T47D (cell line): Measurements from ENCODE around the gene MEOX1.

Source experiments
- DNase-seq, 2 experiments: peaks; one replicate each; pipeline versions ENCODE4 v3.0.0 to v3.0.0-alpha.2; 2011 to 2012; ENCODE audit warnings: low read depth in 1 of 2, low spot score in 1 of 2
- JUND ChIP-seq: IDR thresholded peaks from 2 replicates; pipeline ENCODE4 v1.6.1; 2012; ENCODE audit warnings: low read depth
- in situ Hi-C: cut with HindIII; loops from 2 replicates; pipeline ENCODE4 v1.10.0; 2016; ENCODE audit warnings: low sequenced_read_pairs, low pct_unique_long_range_greater_than_20kb

The MEOX1 gene

DNA sequence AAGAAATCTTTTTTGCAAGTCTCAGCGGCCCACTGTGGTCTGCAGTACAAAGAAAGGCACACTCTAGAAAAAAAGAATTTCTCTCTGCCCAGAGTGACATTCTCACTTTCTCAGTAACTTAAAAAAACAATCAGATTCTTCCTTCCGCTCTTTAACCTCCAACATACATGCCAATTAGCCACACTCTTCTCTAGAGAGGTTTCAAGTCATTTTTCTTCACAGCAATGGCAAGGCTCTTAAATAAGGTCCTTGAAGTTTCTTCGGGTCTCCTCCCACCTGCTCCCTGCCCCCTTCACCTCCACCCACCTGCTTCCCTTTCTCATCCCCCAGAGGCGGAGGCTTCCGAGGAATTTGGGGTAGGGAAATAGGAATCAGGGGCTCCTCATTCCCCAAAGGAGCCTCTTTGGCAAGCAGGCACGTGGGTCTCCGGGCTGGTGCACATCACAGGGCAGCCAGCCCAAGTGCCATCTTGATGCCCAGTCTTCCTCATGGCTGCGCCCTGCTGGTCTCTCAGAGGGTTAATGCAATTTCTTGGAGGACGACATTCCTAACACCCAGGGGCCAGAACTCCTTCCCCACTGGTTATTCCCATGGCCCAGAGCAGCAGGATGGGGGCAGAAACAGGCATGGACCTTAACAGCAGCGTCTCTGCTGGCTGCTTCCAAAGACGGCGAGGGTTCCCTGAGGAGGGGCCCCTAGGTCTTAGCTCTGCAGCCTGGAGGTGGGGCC is 855 bp upstream of the MEOX1 start:
- in situ Hi-C loops, result no loop called here
- no peak for TF ChIP-seq JUND
- DNase-seq, result no peak

DNA sequence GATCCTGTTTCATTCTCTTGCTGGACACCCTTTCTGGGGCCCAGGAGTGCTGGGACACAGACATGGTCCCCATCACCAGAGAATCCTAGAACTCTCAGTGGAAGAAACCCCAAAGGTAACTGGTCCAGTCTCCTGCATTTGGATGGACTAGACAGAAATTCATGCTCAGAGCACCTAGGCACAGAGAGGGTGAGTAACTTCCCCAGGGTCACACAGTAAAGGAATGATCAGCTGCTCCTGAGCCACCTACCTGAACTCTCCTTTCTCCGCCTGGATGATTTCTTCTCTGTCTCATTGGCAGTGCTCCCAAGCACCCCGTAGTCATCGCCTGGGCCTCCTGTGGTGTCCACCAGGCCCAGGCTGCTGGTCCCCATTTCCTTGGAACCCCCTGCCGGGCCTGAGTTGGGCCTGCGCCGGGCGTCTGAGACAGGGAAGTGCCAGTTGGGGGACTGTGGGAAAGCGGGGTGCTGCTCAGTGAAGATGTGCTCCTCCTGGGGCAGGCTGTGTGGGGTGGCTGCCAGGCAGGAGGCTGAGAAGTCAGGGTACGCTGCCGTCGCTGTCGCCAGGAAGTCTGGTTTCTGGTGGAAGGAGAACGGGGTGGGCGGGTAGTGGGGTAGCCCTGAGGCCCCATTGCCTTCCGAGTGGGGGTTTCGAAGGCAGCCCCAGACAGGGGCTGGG is 767 bp downstream of the MEOX1 start:
- in situ Hi-C loops, result no loop called here
- no peak for DNase-seq
- TF ChIP-seq JUND, result no peak

DNA sequence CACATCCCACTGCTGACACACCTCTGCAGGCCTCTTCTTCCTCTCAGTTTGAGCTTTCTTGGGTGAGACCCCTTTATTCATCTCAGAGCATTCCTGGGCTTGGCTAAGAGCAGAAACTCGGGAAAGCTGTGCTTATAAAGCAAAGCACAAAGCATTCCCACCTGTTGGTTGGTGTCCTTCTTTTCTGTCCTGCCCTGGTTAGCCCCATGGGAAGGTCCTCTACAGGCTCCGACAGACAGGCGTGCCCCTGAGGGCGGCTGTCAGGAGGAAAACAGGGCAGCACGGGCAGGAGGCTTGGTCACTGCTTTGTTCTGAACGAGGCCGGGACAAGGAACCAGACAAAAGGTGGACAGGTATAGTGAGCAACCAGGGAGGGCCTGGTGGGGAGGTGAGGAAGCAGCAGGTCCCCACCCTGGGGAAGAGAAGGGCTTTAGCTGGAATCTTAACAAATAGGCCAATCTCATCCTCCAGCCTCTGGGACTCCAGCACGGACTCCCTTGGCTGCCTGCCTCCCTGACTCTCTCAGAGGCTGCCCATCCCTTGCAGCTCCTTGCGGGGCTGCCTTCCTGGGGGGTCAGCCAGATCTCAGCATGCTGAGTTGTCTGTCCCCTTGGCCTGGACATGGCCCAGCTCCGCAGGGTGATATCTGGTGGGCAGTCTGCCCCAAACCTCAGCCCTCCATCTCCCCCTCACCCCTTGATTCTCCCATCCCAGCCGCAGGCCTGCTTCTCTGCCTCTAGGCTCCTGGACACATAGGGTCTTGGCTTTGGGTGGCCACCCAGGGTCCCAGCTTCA is 1.7 kb downstream of the MEOX1 start:
- in situ Hi-C loops, result no loop called here
- DNase-seq, result no peak
- TF ChIP-seq JUND, result no peak

DNA sequence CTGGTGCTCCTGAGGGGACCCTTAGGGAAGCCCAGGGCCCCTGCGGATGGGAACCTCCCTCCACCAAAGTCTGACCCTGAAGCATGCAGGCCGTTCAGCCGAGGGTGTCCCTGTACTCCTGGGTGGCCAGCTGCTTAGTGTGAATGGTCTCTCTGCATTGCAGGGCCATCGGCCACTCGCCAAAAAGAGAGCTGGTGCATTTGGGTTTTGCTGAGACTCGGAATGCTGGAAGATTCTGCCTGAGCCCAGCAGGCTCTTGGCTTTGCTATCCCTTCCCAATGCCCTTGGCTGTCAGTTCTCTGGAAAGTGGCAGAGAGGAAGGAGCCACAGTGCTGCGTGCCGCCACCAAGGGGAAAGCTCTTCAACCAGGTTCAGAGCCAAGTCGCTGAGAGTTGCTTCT is 2.8 kb downstream of the MEOX1 start:
- in situ Hi-C loops, result no loop called here
- no peak for TF ChIP-seq JUND
- no peak for DNase-seq

DNA sequence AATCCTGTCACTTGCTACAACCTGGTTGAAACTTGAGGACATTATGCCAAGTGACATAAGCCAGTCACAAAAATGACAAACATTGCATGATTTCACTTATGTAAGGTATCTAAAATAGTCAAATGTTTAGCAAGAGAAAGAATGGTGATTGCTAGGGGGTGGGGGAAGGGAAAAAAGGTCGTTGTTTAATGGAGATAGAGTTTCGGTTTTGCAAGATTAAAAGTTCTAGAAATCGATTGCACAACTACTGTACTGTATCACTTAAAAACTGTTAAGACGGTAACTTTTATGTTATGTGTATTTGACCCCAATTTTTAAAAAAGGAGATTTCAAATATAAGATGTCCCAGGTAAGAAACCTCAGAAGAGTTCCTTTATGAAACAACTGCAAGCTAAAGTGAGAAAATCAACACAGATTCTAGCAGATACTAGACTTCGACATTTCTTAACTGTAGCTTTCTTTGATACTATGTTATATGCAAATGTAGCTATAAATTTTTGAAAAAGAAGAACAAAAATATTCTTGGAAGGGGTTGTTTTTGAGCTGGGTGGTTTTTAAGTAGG is 5.9 kb downstream of the MEOX1 start:
- TF ChIP-seq JUND, result no peak
- no peak for DNase-seq
- in situ Hi-C loops, result no loop called here

DNA sequence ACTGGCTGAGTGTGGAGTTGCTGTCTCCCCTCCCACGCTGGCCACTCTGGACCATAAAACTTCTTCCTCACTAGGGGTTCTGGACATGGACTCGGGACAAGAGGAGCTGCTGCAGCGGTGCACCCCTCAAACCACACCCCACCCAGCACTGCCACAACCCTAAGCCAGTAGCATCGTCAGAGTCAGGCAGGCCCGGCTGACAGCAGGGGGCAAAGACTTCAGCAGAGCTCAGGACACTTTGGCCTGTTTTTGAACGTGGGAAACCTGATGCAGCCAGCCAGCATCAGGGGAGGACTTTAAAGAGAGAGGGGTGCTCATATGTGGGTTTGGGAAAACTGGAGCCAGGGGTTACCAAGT is 9.6 kb downstream of the MEOX1 start:
- in situ Hi-C loops, result no loop called here
- no peak for TF ChIP-seq JUND

DNA sequence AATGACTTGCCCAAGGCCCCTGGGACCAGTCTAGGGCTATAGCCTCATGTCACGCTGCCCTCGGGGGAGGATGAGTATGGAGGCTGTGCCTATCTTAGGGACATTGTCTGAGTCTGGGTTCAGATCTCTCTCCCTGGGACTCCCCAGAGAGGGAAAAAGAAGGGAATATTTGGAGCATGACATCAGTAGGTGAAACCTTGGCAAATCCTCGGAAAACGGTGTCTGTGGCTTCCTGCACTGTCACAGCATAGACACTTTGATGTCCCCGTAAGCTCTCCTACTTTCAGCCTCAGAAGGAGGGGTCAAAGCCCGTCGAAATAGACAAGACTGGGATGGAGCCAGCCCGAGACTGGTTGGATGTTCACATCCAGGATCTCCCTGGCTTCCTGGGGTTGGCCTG is 11.3 kb downstream of the MEOX1 start:
- DNase-seq, result no peak
- TF ChIP-seq JUND, result no peak
- in situ Hi-C loops, result no loop called here

More for the DNA sequence above, 9.6 kb downstream of the MEOX1 start:
- no peak for DNase-seq

DNA sequence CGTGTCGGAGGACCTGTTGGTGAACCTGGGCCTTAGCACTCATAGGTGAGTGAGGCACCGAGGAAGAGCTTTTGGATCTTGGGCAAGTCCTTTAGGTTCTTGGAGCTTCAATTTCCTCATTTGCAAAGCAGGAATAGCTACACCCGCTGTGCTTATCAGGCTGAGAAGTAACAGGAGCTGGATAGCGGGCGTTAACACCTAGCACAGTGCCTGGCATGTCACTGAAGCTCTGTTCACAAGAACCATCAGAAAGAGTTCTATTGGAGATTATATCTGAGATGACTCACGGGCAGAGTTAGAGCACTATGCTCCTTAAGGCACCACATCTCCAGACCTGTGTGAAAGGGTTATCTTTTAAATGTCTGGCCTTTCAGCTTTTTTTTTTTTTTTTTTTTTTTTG is 12.8 kb downstream of the MEOX1 start:
- no peak for DNase-seq
- TF ChIP-seq JUND, result no peak
- in situ Hi-C loops, result no loop called here

DNA sequence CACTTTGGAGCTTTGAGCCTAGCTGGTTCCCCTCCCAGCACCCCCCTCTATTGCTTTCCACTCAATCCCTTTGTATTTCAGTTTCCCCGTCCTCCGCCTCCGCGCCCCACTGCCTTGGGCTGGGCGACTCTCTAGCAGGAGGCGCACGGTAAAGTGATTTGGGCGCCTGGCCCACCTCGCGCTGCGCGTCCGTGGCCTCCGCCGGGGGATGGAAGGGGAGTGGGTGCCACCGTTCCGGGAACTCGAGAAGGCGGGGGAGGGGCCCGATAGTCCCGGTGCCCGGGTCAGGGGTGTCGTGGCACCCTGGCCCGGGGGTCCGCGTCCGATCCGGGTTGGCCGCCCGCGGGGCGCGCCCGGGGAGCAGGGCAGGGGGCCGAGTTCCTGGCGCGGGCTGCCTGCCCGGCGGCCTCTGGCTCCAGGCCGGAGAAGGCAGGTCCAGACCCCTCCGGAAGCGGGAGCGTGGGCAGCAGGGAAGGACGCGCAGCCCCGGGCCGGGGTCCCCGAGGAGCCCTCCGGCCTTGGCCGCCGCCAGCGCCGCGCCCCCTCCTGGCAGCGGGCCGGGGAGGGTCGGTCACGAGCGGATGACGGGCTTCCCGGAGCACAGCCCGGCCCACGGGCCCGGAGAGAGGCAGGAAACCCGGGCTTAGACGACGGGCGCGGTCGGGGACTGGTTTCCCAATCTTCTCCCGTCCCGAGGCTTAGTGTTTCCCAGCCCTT is 15.8 kb downstream of the MEOX1 start:
- TF ChIP-seq JUND, result no peak
- no peak for DNase-seq
- in situ Hi-C loops, result no loop called here

DNA sequence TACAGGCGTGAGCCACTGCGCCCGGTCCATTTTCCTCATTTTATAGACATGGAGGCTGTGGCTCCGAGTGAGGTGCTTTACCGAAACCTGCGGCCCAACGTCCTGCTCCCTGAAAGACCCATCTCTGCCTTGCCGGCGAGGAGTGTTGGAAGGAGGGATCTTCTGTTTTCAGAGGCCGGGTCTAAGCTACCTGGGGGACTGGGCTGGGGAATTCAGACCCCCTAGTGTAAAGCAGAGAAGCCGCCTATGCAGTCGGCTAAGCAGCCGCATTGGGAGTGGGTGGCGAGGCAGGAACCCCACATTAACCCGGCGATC is 16.3 kb downstream of the MEOX1 start:
- TF ChIP-seq JUND, result no peak
- no peak for DNase-seq
- in situ Hi-C loops, result no loop called here

DNA sequence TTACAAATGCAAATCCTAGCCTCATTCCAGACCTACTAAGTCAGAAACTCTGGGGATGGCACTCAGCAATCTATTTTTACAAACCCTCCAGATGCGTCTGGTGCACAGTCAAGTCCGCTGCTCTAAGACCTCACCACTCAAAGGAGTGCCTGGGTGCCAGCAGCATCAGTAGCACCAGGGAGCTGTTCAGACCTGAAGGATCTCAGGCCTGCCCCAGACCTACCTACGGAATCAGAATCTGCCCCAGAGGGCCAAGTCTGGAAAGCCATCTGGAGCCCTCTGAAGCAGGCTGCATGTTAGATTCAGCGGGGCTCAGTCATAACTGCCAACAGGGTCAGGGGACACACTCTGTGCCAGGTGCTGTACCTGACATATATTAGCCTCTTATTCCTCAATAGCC is 17.6 kb downstream of the MEOX1 start:
- TF ChIP-seq JUND, result no peak
- DNase-seq, result no peak
- in situ Hi-C loops, result no loop called here

DNA sequence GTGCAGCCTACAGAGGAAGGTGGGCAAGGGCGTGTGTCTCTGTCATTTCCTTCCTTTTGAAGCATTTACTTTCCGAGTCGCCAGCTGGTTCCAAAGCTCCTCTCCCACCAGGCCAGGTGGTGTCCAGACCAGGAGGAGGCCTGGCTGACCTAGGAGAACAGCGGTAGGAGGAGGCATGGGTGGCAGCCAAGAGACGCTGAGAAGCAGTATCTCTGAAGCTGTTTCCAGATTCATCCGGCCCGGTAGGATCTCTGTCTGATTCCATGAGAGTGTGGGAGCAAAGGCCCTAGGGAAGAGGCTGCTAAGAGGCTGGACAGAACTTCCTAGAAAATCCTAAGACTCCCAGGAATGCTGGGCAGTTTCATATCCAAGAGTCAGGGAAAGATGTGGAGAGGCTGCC is 20.3 kb downstream of the MEOX1 start:
- in situ Hi-C loops, result no loop called here
- no peak for DNase-seq
- TF ChIP-seq JUND, result no peak
